DOHH2 (cell line): ENCODE data around the gene PTBP3.

Experiments
- H3F3A ChIP-seq: fragments of 200-600 bp; sonication (generic), shearing (Covaris generic); 2 replicates; pipeline ENCODE4 v1.6.0; 2016; ENCODE audit warnings: antibody characterized with exemption, mild to moderate bottlenecking; ENCODE audit not compliant: control insufficient read depth, insufficient read depth
- H3K27ac ChIP-seq: fragments of 200-600 bp; sonication (generic); 2 replicates; pipeline ENCODE4 v1.5.1; 2014; ENCODE audit warnings: low read depth, mild to moderate bottlenecking, low read length, moderate library complexity
- H3K27me3 ChIP-seq: fragments of 200-600 bp; sonication (generic); 2 replicates; pipeline ENCODE4 v1.6.1; 2014; ENCODE audit warnings: mild to moderate bottlenecking, low read length, mixed read lengths; ENCODE audit not compliant: control insufficient read depth
- H3K36me3 ChIP-seq: fragments of 200-600 bp; sonication (generic); 2 replicates; pipeline ENCODE4 v1.6.1; 2014; ENCODE audit warnings: mild to moderate bottlenecking, low read length, moderate library complexity, mixed read lengths; ENCODE audit not compliant: control insufficient read depth
- H3K4me1 ChIP-seq: fragments of 200-600 bp; sonication (generic); 2 replicates; pipeline ENCODE4 v1.6.1; 2014; ENCODE audit warnings: mild to moderate bottlenecking, low read length, mixed read lengths; ENCODE audit not compliant: control insufficient read depth
- H3K4me2 ChIP-seq: fragments of 200-600 bp; sonication (generic); 2 replicates; pipeline ENCODE4 v1.6.0; 2014; ENCODE audit warnings: mild to moderate bottlenecking, low read length, moderate library complexity
- H3K4me3 ChIP-seq: fragments of 200-600 bp; sonication (generic); 2 replicates; pipeline ENCODE4 v1.5.1; 2014; ENCODE audit warnings: mild to moderate bottlenecking, low read length, mixed read lengths
- H3K79me2 ChIP-seq: fragments of 200-600 bp; sonication (generic); 2 replicates; pipeline ENCODE4 v1.6.1; 2014; ENCODE audit warnings: mild to moderate bottlenecking, low read length, mixed read lengths; ENCODE audit not compliant: control insufficient read depth
- H3K9me2 ChIP-seq: fragments of 200-600 bp; sonication (generic); replicated peaks from 2 replicates; pipeline ENCODE4 v1.6.1; 2014; ENCODE audit warnings: mild to moderate bottlenecking, low read length, mixed read lengths; ENCODE audit not compliant: control insufficient read depth
- H3K9me3 ChIP-seq: fragments of 200-600 bp; sonication (generic); 2 replicates; pipeline ENCODE4 v1.6.1; 2014; ENCODE audit warnings: antibody characterized with exemption, low read length, mixed read lengths; ENCODE audit not compliant: control insufficient read depth, insufficient read depth
- H4K20me1 ChIP-seq: fragments of 200-600 bp; sonication (generic); 2 replicates; pipeline ENCODE4 v1.6.0; 2014; ENCODE audit warnings: low read depth, mild to moderate bottlenecking, antibody characterized with exemption, low read length, moderate library complexity; ENCODE audit not compliant: control insufficient read depth, insufficient read depth
- EZH2phosphoT487 ChIP-seq: fragments of 200-600 bp; sonication (generic); IDR thresholded peaks from 2 replicates; pipeline ENCODE4 v1.6.1; 2017; ENCODE audit warnings: borderline replicate concordance, mild to moderate bottlenecking, antibody characterized with exemption, low read length, moderate library complexity, mixed read lengths
- TF ChIP-seq, protein P1 (sequence below): fragments of 200-600 bp; sonication (generic); IDR thresholded peaks from one replicate; pipeline ENCODE4 v1.5.1; 2014; ENCODE audit warnings: antibody characterized with exemption, mild to moderate bottlenecking, low read depth, low read length; ENCODE audit not compliant: poor library complexity, severe bottlenecking

PTBP3 gene

DNA sequence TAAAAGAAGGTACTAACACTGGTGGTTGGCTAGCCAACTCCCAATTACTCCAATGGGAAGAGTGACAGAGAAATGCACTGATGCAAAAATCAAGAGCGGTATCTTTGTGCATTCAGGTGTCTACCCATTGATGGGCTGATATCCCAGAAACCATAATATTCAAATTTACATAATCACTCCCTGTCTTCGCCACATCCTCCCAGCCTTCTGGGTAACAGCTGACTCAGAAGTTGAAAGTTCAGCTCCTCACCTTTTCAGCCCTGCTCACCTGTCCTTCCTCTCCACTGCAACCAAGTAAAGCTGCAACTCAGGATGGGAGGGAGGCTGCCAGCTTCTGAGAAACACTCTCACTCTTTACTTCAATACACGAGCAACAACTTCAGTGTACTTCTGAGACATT is 165.2 kb downstream of the PTBP3 start:
- no peak for TF ChIP-seq EZH2phosphoT487
- TF ChIP-seq, protein P1, sequence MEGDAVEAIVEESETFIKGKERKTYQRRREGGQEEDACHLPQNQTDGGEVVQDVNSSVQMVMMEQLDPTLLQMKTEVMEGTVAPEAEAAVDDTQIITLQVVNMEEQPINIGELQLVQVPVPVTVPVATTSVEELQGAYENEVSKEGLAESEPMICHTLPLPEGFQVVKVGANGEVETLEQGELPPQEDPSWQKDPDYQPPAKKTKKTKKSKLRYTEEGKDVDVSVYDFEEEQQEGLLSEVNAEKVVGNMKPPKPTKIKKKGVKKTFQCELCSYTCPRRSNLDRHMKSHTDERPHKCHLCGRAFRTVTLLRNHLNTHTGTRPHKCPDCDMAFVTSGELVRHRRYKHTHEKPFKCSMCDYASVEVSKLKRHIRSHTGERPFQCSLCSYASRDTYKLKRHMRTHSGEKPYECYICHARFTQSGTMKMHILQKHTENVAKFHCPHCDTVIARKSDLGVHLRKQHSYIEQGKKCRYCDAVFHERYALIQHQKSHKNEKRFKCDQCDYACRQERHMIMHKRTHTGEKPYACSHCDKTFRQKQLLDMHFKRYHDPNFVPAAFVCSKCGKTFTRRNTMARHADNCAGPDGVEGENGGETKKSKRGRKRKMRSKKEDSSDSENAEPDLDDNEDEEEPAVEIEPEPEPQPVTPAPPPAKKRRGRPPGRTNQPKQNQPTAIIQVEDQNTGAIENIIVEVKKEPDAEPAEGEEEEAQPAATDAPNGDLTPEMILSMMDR, result no peak
- Histone ChIP-seq H3K27ac (no peak overlapping the region), H3K4me3 (no peak overlapping the region), H3K36me3 (no peaks in the 10 kb centered on the region), H3K27me3 (peaks cover 4% of the 10 kb centered on the region; the same call in 1 of the 2 replicates), H3K4me1 (peaks cover 2% of the 10 kb centered on the region), H4K20me1 (no peaks in the 10 kb centered on the region), H3F3A (peaks cover 2% of the 10 kb centered on the region), H3K4me2 (no peak overlapping the region), H3K9me3 (no peaks in the 10 kb centered on the region), H3K9me2 (no peaks in the 10 kb centered on the region), H3K79me2 (no peaks in the 10 kb centered on the region)
